Measurements from ENCODE around the gene NDUFA8.

GRCh38 chr9:122188369-122188768 lies 28.8 kb upstream of the NDUFA8 start:
- no peak for TF ChIP-seq EP300 (IDR thresholded peaks at IDR 0.05)
- no peak for TF ChIP-seq POLR2AphosphoS5 (IDR thresholded peaks at IDR 0.05)
